ENCODE results near the gene ZNF124. TPM values are rescaled to one million over a fixed set of nuclear protein-coding genes. Genes with fewer than 3 reads are reported as not detected.
"Not testable (repeated sequence)": the region's sequence is repeated elsewhere in the genome, so short reads cannot be mapped to it uniquely, and the experiment has no call there.

The ZNF124 gene
- total RNA-seq, 1 donor from 2014 or later = 138 TPM

GRCh38 chr1:247156787-247157232, 15.0 kb downstream of the ZNF124 start:
- Mint-ChIP-seq H3K4me1 (ENCODE audit: unreplicated experiment) (no peaks in the 10 kb centered on the region), H3K9me3 (ENCODE audit: unreplicated experiment) (peaks cover 33% of the 10 kb centered on the region), H3K27ac (ENCODE audit: unreplicated experiment) (no peak overlapping the region), H3K4me3 (ENCODE audit: unreplicated experiment) (peak overlapping the region; percentile 81), H3K27me3 (ENCODE audit: unreplicated experiment) (peaks cover 1% of the 10 kb centered on the region), H3K36me3 (ENCODE audit: low read depth, unreplicated experiment) (peaks cover 81% of the 10 kb centered on the region)
- no peak for DNase-seq (ENCODE audit: low spot score)
- TF ChIP-seq, protein P1, sequence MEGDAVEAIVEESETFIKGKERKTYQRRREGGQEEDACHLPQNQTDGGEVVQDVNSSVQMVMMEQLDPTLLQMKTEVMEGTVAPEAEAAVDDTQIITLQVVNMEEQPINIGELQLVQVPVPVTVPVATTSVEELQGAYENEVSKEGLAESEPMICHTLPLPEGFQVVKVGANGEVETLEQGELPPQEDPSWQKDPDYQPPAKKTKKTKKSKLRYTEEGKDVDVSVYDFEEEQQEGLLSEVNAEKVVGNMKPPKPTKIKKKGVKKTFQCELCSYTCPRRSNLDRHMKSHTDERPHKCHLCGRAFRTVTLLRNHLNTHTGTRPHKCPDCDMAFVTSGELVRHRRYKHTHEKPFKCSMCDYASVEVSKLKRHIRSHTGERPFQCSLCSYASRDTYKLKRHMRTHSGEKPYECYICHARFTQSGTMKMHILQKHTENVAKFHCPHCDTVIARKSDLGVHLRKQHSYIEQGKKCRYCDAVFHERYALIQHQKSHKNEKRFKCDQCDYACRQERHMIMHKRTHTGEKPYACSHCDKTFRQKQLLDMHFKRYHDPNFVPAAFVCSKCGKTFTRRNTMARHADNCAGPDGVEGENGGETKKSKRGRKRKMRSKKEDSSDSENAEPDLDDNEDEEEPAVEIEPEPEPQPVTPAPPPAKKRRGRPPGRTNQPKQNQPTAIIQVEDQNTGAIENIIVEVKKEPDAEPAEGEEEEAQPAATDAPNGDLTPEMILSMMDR (IDR thresholded peaks at IDR 0.05; ENCODE audit: unreplicated experiment) = no peak

DNA sequence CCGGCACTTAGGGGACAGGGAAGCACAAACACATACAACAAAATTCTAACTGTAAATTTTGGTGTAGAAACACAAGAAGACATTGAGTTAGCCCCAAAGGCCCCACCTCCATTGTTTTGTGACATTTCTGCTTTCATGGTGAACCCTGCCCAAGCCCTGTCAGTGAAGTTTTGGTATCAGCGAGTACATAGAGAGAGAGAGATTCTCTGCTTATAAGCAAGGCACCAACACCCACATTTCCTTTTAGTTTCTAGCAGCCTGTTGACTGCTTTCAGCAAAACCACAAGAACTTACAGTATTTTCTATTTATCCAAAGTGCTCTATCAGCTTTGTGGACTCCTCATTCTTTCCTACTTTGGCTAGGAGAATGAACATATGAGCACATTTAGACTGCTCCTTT, 24.0 kb downstream of the ZNF124 start:
- Mint-ChIP-seq H3K9me3 (ENCODE audit: unreplicated experiment) (peaks cover 3% of the 10 kb centered on the region), H3K36me3 (ENCODE audit: low read depth, unreplicated experiment) (peaks cover 67% of the 10 kb centered on the region)

DNA sequence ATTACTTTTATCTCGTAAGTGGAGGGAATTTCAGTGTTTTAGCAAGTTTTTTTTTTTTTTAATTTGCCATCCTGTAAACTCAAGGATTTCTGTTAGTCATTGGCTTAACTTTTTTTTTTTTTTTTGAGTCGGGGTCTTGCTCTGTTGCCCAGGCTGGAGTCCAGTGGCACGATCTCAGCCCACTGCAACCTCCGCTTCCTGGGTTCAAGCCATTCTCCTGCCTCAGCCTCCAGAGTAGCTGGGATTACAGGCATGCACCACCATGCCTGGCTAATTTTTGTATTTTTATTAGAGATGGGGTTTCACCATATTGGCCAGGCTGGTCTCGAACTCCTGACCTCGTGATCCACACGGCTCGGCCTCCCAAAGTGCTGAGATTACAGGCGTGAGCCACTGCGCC, 24.7 kb downstream of the ZNF124 start:
- DNase-seq (ENCODE audit: low spot score); H3K27me3 Mint-ChIP-seq (ENCODE audit: unreplicated experiment); H3K9me3 Mint-ChIP-seq (ENCODE audit: unreplicated experiment); H3K27ac Mint-ChIP-seq (ENCODE audit: unreplicated experiment); H3K4me1 Mint-ChIP-seq (ENCODE audit: unreplicated experiment): not testable (repeated sequence)
- peak overlapping the region; percentile 58 for H3K4me3 Mint-ChIP-seq (ENCODE audit: unreplicated experiment)
- peaks cover 68% of the 10 kb centered on the region for H3K36me3 Mint-ChIP-seq (ENCODE audit: low read depth, unreplicated experiment)

More for the DNA sequence above, 24.0 kb downstream of the ZNF124 start:
- TF ChIP-seq, protein P1 (IDR thresholded peaks at IDR 0.05; ENCODE audit: unreplicated experiment) = no peak
- Mint-ChIP-seq H3K27me3 (ENCODE audit: unreplicated experiment) (no peaks in the 10 kb centered on the region), H3K4me3 (ENCODE audit: unreplicated experiment) (peak overlapping the region; percentile 25), H3K4me1 (ENCODE audit: unreplicated experiment) (no peaks in the 10 kb centered on the region), H3K27ac (ENCODE audit: unreplicated experiment) (no peak overlapping the region)
- no peak for DNase-seq (ENCODE audit: low spot score)

- Mint-ChIP-seq H3K4me3 (ENCODE audit: unreplicated experiment) (peak overlapping the region; percentile 58), H3K9me3 (ENCODE audit: unreplicated experiment) (peaks cover 7% of the 10 kb centered on the region), H3K27ac (ENCODE audit: unreplicated experiment) (no peak overlapping the region), H3K36me3 (ENCODE audit: low read depth, unreplicated experiment) (peaks cover 68% of the 10 kb centered on the region), H3K27me3 (ENCODE audit: unreplicated experiment) (no peaks in the 10 kb centered on the region), H3K4me1 (ENCODE audit: unreplicated experiment) (no peaks in the 10 kb centered on the region)
- no peak for DNase-seq (ENCODE audit: low spot score)
- TF ChIP-seq, protein P1 (IDR thresholded peaks at IDR 0.05; ENCODE audit: unreplicated experiment) = peak; percentile 43
Observed at GRCh38 chr1:247146671-247147070, 25.1 kb downstream of the ZNF124 start.

DNA sequence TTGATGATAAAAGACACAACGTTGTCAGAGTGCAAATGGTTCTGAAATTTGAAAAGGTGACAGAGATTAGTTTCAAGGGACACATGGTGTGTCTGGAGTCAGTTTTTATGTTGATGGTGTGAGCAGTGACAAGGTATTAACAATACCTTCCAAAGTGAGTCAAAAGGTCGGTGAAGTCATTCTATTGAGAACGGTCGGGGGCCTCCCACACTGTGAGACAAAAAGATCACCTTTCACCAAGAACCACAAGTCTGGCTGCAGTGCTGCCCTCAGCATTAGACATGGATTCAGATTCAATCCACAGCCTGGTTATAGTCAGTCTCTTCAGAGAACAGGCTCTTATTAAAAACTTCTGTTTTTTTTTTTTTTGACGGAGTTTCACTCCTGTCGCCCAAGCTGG, 26.5 kb downstream of the ZNF124 start:
- Mint-ChIP-seq H3K9me3 (ENCODE audit: unreplicated experiment) (peaks cover 7% of the 10 kb centered on the region), H3K4me3 (ENCODE audit: unreplicated experiment) (peak overlapping the region; percentile 13), H3K4me1 (ENCODE audit: unreplicated experiment) (no peaks in the 10 kb centered on the region), H3K36me3 (ENCODE audit: low read depth, unreplicated experiment) (peaks cover 69% of the 10 kb centered on the region), H3K27me3 (ENCODE audit: unreplicated experiment) (no peaks in the 10 kb centered on the region), H3K27ac (ENCODE audit: unreplicated experiment) (no peak overlapping the region)
- TF ChIP-seq, protein P1 (IDR thresholded peaks at IDR 0.05; ENCODE audit: unreplicated experiment) = no peak
- no peak for DNase-seq (ENCODE audit: low spot score)

DNA sequence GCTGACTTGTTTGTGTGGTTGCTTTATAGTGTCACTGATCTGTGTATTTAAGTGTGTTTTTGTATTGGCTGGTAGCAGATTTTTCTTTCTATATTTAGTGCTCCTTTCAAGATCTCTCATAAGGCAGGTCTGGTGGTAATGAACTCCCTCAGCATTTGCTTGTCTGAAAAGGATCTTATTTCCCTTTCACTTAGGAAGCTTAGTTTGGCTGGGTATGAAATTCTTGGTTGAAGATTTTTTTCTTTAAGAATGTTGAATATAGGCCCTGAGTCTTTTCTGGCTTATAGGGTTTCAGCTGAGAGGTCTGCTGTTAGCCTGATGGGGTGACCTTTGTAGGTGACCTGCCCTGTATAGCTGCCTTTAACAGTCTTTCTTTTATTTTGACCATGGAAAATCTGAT, 32.3 kb downstream of the ZNF124 start:
- Mint-ChIP-seq H3K4me3 (ENCODE audit: unreplicated experiment) (peak overlapping the region; percentile 52), H3K36me3 (ENCODE audit: low read depth, unreplicated experiment) (peaks cover 80% of the 10 kb centered on the region), H3K27ac (ENCODE audit: unreplicated experiment) (peak overlapping the region; percentile 45), H3K9me3 (ENCODE audit: unreplicated experiment) (peaks cover 21% of the 10 kb centered on the region)
- not testable (repeated sequence) for H3K27me3 Mint-ChIP-seq (ENCODE audit: unreplicated experiment); H3K4me1 Mint-ChIP-seq (ENCODE audit: unreplicated experiment); DNase-seq (ENCODE audit: low spot score)
